HG03469 (cell line): ENCODE data around the gene AGPAT4.

Experiments used
- ATAC-seq: cut with Tn5 transposase; IDR thresholded peaks from one replicate; pipeline ENCODE4 v1.9.1; 2021; ENCODE audit warnings: mild to moderate bottlenecking, moderate library complexity, moderate number of reproducible peaks; ENCODE audit not compliant: unreplicated experiment

AGPAT4 gene

GRCh38 chr6:161142957-161143296, 130.9 kb downstream of the AGPAT4 start:
- ATAC-seq: no peak

DNA sequence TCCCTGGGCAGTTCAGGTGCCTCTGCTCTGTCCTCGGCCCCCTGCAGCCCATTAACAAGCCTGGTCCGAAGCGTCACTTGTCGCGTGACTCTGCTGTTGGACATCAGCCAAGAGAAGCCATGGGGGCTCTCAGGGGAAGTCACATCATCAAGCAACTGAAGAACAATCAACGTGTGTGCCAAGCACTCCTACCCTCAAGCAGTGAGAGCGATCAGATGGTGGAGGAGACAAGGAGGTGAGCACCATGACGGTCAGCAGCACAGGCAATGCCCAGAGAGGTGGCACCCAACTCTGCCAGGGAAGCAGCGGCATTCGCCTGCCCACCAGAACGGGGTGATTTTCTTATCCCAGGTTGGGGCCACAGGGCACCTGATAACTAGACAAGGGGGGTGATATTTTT, 132.7 kb downstream of the AGPAT4 start:
- no peak for ATAC-seq

GRCh38 chr6:161140554-161140875, 133.3 kb downstream of the AGPAT4 start:
- ATAC-seq: no peak

DNA sequence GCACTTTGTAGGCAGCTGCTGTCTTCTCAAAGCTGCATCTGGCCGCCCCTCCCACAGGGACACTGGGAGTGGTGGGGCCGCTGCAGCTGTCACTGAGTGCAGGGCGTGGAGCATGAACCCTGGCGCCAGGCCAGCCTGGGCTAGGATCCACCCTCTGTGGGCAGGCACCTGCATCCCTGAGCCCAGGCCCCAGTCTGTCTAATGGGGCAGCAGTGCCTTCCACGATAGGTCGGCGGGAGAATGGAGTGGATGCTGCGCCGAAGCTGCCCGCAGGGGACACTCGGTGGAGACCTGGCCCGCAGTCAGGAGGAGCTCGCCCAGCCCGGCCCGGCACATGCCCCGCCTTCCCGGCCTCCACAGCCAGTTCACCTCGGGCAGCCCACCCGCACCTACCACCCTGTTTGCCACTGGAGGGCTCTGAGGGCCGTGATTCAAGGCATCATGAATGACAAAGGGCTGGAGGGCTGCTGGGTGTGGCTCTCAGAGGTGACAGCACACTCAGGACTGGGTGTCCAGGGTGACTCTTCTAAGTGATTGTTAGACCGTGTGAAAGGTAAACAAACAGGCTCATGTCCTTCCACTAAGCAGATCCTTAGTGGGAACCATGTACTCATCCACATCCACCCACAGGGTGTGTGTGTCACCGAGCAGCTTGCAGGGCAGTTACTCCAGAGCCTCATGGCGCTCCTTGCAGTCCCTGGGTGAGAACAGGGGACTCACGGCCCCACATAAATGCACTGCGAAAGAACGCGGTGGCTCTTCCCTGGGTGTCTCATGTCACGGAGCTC, 133.9 kb downstream of the AGPAT4 start:
- ATAC-seq: no peak

GRCh38 chr6:161139304-161139765, 134.5 kb downstream of the AGPAT4 start:
- ATAC-seq: no peak

DNA sequence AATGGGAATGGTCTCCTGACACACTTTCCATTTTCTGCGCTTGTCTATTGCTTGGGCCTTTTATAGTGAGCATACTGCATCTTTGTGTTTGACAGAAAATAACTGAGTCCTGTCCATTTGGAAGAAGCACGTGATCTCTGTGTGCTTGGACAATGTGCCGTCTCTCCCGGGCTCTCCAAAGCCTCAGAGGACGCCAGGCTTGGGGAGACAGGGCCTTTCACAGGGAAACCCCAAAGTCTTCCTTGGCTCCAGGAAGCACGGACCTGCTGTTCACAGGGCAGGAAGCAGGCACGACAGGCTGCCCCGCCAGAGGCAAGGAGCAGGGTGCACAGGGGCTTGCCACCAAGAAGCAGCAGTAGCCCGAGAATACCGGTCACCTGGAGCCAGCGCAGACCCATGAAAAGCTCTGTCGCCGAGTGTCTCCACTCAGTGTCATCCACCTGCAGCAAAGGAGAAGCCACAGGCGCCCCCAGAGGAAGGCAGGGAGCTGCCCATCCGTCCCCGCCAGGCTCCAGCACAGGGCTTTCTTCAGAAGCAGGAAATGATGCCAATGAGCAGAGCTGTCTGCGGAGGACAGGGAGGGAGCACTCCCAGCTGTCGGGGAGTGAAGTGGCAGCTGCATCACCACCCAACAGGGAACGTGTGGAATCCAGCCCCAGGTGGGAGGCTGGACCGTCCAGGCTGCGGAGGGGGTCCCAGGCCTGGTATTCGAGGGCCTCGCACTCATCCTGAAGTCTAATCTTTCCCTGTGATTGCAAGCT, 135.1 kb downstream of the AGPAT4 start:
- ATAC-seq: no peak

GRCh38 chr6:161137839-161138542, 135.9 kb downstream of the AGPAT4 start:
- ATAC-seq: no peak

GRCh38 chr6:161137320-161137719, 136.5 kb downstream of the AGPAT4 start:
- no peak for ATAC-seq

GRCh38 chr6:161136655-161137054, 137.2 kb downstream of the AGPAT4 start:
- ATAC-seq: no peak

DNA sequence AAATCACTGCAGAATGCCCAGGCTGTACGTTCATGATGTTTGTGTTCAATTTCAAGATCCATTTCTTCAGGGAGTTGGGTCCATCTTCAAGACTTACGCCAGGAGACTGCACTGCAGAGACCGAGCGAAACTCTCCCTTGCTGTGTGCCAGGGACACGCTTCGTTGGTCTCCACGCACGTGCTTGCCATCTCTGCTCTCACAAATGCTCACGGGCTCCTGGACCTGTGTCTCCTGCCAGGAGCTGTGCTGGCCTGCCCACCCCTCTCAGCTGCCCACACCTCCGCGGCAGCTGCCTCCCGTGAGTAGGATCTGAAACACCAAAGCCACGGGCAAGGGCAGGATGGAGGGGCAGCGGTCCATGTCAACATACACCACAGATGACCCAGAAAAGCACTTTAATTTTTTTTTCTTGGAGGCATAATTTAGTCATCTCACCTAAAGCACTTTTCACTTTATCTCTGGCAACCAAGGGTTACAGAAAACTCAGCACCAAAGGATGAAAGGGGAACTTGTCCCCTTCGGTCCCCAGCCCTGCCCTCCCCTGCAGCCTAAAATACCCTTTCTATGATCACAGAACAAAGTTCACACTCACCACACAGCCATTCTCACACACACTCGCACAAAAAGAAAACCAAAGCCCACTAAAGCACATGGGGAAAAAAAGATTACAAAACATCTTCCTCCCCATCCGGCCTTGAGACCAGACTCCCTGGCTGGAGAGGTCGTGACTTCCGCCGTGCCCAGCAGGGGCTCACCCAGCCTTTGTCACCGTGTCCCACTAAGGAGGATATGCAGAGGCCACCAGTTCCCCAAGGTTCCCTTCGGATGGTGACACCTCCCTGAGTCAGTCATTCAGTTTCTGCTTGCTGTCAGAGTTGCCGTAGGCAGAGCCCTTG, 137.9 kb downstream of the AGPAT4 start:
- ATAC-seq: no peak

- ATAC-seq: no peak
Observed at GRCh38 chr6:161134550-161135298, 139.1 kb downstream of the AGPAT4 start.

DNA sequence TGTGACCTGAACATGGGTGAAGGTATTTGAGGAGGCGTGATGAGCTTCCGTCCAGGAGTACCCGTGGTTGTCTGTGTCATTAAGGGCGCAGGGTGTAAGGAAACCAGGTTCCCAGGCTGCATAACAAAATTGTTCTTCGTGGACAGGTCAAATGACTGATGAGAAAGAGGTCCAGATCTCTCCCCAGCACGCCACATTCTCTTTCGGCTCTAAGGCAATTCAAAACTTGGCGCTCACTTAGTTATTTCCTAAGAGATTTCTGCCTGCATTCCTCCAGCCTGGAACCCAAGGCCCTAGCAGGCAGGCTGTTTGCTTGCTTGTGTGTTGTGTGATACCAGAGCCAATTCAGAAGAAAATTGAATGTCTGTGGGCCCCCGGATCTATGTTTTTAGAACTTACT, 139.9 kb downstream of the AGPAT4 start:
- no peak for ATAC-seq

DNA sequence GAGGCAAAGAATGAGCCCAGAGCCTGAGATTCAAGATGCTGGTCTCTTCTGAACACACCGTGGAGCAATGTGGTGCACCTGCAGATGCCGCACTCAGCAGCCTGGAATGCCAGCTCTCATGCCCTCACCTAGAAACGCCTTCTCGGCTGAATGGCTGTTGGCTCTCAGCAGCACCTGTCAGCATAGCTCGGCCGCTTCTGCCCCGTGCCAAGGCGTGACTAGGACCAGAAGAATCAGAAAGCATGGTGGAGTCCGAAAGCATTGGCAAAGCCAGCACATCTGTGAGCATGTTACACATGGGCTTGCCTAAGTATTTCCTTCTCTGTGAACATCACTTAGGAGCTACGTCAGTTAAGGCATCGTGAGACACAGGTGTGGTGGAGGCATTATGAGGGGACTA, 141.5 kb downstream of the AGPAT4 start:
- ATAC-seq: no peak

- ATAC-seq: no peak
Observed at GRCh38 chr6:161130967-161131766, 142.7 kb downstream of the AGPAT4 start.

DNA sequence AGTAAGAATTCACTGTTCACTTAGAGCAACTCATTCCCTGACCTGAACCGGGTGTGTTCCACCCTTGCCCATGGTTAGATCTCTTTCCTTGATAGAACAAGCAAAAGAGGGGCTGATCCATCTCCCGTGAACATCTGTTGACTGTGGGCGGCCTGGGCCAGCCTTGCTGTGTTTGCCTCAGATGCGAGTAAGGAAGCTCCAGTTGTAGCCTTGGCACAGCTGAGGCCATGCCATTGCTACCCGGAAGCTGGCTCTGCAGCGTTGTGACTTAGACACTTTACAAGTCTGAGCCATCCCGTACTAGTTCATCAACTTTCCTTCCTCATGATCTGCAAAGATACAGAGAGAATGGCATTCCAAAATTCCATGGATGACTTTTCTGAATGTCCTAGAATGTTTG, 143.3 kb downstream of the AGPAT4 start:
- ATAC-seq: no peak

DNA sequence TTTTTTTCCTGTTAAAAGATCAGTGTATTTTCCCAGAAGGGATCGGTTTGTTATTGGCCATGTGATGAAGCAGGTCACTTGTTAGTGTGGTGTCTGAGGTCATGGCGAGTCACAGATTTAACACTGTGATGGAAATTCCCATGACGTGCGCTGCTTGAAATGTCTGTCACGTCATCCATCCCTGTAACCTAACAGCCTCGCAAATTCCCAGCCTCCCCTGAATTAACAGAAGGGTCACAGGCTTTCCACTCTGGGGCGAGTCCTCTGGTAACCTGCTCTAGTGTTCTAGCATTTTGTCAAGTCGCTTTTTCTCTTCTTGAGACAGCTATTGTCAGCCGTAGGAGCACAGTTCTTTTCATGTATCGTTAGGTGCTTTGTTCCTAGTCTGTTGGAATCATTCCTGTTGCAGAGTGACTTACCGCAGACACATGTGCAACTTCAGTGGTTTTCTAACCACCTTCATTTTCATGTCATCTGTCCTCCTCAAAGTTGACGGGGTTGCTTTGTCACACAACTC, 145.1 kb downstream of the AGPAT4 start:
- ATAC-seq: no peak

GRCh38 chr6:161128230-161128629, 145.6 kb downstream of the AGPAT4 start:
- ATAC-seq: no peak

DNA sequence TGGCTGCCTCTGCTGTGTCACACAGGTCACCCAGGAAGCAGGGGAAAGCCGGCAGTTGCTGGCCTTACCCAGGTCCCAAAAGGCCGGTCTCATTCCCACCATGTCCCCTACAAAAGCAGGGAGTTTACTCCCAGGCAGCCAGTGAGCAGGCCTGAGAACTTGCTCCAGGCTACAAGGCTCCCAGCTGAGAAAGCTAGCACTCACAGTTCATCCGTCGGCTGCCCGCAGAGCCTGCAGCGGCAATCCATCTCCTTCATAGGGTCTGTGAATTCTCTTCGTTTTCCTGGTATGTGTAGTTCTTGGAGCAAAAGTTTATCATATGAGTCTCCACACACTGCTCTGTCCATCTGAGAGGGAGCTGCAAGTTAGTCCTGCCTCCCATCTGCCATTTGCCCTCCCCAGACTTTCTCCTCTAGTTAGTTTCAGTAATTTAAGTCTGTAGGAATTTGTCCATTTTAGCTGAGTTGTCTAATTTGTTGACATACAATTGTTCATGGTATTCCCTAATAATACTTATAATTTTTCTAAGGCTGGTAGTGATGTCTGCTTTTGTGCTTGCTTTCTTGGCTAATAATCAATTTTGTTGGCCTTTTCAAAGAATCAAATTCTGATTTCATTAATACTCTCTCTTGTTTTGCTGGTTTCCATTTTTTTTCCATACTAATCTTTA, 146.7 kb downstream of the AGPAT4 start:
- ATAC-seq: no peak

DNA sequence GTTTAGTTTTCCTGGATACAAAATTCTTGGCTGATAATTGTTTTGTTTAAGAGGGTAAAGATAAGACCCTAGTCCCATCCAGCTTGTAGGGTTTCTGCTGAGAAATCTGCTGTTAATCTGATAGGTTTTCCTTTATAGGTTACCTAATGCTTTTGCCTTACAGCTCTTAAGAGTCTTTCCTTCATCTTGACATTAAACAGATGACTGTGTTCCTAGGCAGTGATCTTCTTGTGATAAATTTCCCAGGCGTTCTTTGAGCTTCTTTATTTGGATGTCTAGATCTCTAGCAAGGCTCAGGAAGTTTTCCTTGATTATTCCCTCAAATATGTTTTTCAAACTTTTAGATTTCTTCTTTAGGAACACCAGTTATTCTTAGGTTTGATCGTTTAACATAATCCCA, 148.3 kb downstream of the AGPAT4 start:
- ATAC-seq: no peak
